CD4-positive, alpha-beta T cell treated with Interleukin-17A for 4 hours (primary cell): ENCODE measurements around the gene MCRIP1.

Source experiments
- DNase-seq: peaks from one replicate; pipeline ENCODE4 v3.0.0-alpha.2; 2020; ENCODE audit warnings: mixed read lengths

Gene MCRIP1

DNA sequence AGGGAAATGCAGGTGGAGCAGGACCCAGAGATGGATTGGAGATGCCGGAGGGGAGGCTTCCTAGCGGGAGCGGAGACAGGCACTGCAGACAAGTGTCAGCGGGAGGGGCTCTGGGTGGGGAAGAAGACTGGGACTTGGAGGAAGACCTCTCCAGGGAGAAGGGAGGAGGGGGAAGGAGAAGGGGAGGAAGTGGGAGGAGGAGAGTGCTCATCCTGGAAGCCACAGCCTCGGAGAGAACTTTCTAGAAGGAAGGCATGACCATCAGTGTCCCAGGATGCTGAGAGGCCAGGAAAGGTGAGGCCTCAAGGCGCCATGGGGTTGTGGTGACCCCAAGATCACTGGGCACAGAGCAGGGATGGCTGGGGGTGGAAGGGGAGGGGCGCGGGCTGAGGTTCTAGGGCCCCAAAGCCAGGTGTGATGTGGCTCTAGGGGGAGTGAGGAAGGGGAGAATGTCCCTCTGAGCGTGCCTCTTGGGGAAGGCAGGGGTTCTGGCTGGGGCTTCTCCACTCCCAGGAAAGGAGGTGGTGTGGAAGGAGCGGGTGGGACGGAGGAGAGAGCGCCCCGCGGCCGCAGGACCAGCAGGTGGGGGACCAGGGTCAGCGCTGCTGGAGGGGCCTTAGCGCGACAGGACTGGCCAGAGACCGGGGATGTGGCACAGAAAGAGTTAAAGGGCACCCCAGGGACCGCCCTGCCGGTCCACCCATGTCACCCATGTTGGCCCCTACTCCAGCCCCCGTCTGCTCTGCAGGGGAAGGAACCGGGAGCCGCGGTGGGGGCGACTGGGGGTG lies 30.0 kb downstream of the MCRIP1 start:
- DNase-seq: no peak

GRCh38 chr17:81802048-81802758 lies 30.9 kb downstream of the MCRIP1 start:
- DNase-seq: no peak

- no peak for DNase-seq
Observed at GRCh38 chr17:81801327-81801726, 31.8 kb downstream of the MCRIP1 start.

GRCh38 chr17:81794509-81794908 lies 38.6 kb downstream of the MCRIP1 start:
- no peak for DNase-seq

GRCh38 chr17:81794074-81794476 lies 39.0 kb downstream of the MCRIP1 start:
- DNase-seq: no peak

GRCh38 chr17:81792675-81793615 lies 40.1 kb downstream of the MCRIP1 start:
- DNase-seq: no peak
